ENCODE measurements around the gene PTPRN2.

- no peak for TF ChIP-seq CTCF (conservative IDR thresholded peaks at IDR 0.05)
- TF ChIP-seq EZH2 (IDR thresholded peaks at IDR 0.05; ENCODE audit: low read depth), result no peak
Measured at GRCh38 chr7:158085741-158086695, 501.6 kb downstream of the PTPRN2 start.

All from PC-9 (cell line).